Activated effector memory CD4-positive, alpha-beta T cell treated with anti-CD3 and anti-CD28 coated beads, Interleukin-2, amount 50 U/mL, for 16 hours (primary cell): ENCODE data around the gene IFNAR1.

Experiments
- DNase-seq: peaks from one replicate; pipeline ENCODE4 v3.0.0-alpha.2; 2020

IFNAR1 gene

DNA sequence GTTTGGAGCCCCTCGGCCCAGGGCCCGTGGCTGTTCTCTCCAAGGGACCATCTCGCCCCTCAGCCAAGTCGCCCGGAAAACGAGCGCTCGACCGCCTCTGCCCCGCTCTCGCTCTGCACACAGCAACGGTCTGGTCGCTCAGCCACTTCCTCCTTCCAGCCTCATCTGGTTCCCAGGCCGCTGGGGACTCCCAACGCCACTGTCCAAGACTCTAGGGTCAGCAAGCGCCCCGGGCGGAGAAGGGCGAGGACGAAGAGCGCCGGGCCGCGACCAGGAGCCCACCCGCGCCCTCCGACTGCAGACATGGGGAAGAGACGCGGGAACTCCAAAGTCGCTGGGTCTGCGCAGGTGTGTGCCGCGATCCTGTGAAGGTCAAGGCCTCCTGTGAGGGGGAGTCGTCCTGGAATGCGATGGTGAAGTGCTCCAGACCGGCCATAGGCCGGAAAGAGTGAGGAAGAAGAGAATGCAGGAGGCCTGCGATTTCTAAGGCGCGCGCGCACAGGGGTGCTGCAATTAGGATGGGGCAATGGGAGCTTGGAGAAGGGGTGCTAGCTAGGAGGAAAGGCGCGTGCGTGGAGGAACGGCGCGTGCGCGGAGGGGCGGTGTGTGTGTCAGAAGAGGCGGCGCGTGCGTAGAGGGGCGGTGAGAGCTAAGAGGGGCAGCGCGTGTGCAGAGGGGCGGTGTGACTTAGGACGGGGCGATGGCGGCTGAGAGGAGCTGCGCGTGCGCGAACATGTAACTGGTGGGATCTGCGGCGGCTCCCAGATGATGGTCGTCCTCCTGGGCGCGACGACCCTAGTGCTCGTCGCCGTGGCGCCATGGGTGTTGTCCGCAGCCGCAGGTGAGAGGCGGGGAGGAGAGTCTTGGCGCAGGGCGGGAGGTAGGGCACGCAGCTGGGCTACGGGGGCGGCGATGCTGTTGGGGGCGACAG lies at the start of gene IFNAR1:
IFNAR1 (plus strand) TSS at position 680 of the 931 bp plus-strand sequence; CDS start at position 766, 86 bp downstream.
- peak; percentile 100 for DNase-seq

DNA sequence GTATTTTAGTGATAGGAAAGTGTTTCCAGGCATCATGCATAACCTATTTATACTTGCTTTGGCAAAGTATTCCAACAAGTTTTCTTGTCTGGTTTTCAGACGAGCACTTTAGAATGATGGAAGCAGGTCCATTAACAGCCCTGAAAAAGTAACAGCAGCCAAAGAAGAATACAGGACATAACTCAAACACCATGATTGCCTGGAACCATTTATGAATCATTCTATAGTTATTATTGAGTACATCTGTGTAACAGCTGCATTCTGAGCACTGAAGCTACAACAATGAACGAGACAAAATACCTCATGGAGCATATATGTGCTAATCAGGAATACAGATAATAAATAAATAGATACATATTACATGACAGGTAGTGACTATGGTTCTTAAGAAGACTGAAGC lies 46.0 kb upstream of the IFNAR1 start:
- no peak for DNase-seq

DNA sequence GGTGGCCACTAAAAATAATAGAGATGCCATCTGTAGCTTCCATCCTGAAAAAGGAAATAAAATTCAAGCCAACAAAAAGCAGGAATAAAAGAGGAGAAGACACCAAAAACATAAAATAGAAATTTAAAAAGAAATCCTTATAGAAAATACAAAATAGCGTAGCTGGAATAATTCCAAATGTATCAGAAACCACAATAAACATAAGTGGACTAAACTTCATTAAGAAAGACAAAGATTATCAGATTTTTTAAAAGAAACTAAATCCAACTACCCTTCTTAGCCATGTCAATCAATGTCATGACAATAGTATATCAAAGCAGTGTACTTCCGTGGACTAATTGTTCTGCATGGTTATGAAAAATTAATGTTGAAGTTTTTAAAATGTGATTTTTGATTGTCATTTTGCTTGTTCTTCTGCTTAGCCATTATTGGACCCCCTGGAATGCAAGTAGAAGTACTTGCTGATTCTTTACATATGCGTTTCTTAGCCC lies 45.4 kb upstream of the IFNAR1 start:
- DNase-seq = no peak

DNA sequence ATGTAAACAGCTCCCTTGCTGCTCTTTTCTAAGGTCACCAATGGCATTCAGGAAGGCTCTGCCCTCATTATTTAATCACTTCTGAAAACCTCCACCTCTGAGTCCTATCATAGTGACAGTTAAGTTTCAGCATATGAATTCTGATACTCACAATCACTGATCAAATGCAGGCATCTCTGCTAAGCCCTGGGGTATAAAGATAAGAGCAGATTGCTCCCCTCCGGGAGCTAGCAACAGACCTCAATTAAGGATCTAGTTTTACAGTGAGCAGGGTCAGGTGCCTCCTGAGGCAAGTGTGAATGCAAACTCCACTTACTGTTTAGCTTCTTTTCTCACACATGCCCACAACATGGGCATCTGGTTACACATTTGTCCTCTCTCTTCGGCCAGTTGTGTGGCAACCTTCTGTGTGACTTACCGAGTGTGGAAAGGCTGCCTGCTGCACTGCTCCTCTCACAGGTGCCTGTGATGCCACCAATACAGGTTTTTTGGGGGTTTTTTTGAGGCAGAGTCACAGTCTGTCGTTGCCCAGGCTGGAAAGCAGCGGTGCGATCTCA lies 43.6 kb upstream of the IFNAR1 start:
- peak; percentile 14 for DNase-seq

DNA sequence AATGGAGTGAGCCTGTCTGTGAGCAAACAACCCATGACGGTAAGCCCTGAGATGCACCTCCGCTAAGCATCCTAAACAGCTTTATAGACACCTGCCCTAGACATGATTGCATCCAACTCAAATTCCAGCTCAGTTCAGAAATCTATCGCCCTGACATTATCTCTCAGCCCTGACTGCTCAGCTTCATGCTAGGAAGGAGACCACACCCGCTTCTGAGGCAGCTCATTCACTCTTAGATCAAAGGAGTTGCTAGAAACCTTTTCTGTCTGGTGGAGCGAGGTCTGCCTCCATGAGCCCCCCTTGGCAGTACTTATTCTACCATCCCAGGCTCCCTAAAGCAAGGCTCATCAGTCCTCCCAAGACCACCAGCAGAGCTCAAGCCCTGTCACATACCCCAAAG lies 41.6 kb upstream of the IFNAR1 start:
- DNase-seq = no peak

DNA sequence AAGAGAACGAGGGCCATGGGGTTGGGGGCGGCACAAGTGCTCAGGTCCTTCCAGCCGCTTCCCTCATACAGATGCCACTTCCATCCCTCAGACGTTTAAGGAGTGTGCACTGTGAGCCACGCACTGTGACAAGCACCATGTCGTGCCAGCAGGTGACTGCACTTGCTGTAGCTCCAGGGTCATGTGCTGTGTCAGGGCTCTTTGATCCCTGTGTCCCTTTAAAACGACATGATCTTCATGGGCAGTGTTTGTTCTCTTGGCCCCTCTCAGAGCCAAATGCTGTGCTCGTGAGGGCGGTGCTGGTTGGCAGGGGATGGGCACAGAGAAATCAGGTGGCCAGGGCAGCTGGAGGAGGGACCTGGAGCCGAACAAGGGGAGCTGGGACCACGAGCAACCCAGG lies 38.7 kb upstream of the IFNAR1 start:
- peak; percentile 52 for DNase-seq

DNA sequence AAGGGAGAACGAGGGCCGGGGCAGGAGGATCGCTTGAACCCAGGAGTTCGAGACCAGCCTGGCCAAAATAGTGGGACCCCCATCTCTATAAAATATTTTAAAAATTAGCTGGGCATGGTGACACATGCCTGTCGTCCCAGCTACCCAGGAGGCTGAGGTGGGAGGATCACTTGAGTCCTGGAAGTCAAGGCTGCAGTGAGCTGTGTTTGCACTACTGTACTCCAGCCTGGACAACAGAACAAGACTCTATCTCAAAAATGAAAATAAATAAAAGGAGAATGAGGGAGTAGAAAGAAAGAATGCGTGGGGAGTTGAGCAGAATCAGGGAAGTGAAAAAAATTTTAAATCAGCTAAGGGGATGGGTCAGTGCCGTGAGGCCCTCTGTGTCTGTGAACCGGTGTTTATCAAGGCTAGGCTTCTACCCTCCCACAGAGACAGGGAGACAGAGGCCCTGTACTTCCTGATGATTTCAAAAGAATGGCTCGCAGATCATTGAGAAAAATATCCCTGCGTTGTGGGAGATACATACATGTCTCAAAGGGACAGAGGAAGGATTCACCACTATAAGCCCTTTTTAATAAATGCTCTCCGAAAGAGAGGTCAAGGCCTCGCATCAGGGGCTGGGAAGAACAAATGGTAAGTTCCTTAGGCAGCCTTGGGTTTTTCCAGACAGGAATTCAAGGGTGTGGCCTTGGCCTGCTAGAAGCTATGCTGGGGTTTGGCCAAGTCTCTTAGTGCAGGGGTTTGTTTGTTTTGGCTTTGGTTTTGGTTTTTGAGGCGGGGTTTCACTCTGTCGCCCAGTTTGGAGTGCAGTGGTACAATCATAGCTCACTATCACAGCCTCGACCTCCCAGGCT lies 37.9 kb upstream of the IFNAR1 start:
- peak; percentile 30 for DNase-seq

DNA sequence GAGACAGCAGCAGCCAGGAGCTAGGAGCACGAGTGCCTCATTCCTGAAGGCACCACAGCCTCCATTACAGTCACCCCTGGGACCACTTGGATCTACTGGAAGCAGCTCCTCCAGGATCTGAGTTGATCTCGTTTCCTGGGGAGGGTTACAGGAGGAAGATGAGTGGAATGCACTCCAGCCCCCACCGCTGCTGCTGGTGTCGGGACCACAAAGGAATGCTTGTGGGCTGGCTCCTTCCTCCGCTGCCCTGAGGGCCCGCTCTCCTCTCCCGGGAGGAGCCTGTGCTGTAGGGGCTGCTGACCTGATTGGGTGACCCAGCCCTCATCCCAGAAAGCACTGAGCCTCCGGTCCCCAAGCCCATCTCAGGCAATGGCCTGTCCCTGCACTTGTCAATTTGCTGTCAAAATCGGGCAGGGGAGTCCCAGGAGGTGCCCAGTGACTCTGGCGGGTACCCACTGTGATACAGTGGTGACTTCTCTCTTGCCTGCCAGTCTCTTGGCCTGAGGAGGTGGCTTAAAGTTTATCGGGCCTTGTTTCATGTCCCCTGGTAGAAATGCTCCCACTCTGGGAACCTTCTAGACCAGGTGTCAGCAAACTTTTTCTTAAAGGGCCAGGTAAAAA lies 35.5 kb upstream of the IFNAR1 start:
- DNase-seq = no peak

DNA sequence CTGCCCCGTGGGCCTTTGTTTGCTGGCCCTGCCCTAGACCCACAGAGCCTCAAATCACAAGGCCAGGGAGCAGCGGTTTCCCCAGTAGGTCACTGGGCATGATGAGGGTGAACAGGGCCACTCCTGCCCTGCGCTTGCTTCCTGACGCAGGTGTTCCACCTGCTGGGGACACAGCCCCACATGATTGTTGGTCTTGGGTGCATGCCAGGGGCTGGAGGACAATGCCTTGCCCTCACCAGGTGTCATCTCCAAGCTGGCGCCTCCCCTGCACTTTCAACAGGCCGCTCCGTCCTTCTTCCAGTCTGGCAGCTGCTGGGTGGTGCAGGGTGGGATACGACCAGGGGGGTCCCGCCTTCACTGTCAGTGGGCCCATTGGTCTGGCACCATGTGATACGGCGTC lies 34.3 kb upstream of the IFNAR1 start:
- no peak for DNase-seq

DNA sequence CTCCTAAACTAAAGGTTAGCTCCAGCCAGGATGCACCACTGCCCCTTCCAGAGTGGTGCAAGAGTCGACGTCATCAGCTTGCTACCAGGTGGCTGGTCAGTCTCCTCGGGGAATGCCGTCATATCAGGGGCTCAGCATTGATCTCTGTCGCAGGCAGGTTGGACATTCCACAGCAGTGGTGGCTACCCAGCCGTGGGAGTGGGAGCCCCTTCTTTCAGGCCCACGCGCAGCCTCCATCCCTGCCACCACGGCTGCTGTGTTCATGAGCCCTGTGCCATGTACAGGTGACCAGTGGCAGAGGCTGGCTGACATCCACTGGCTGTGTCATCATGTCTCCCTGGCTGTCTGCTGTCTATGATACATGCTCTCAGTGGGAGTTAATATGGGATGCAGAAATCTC lies 33.1 kb upstream of the IFNAR1 start:
- DNase-seq = no peak

DNA sequence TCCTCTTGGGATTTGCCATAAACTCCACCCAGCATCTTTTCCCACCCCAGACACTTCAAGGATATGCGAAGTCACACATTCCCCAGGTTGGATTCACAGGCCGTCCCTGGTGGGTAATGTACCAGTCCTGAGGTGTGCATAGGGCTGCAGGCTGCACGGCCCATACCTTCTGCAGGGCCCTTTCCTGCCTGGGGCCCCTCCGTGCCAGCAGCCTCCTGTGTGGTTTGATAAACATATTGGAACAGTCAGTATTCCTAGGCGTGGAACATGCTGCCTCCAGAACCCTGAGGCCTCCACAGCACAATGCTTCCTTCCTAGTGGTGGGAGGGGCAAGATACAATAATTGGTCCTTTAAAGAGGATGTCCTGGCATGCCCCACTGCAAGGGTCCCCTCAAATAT lies 32.0 kb upstream of the IFNAR1 start:
- DNase-seq = no peak

DNA sequence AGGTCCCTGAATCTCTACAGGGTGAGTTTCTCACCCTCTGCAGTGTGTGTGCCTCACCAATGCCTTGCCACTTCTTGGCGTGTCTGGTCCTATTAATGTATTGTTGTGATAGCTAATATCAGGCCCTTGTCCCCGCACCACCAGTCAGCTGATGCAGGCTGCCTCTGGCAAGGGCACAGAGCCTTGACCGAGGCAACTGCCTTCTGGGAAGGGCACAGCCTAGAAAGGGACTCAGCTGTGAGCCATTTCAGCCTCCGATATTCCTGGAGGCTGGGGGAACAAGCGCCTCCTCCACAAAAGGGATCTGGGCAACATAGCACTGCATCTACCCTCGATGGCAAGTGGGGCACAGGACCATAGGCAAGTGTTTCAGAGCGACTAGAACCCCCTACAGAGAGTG lies 31.6 kb upstream of the IFNAR1 start:
- DNase-seq = no peak

DNA sequence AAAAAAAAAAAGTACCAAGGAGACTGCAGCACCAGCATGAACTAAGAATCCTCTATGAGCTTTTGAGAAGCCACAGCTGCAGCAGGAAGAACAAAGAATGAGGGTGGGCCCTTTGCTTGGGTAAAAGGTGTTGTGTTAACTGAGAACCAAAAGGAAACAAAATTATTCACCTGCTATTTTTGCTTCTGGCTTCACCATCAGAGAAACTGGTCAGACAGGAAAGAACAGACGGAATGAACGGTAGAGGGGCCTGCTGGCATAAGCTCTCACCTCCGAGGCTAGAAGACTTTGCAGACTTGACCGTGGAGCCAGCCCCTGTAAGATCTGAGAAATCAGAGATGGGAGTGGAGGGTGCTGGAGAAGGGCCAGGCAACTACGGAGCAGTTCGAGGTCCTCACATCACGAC lies 31.0 kb upstream of the IFNAR1 start:
- DNase-seq = no peak

DNA sequence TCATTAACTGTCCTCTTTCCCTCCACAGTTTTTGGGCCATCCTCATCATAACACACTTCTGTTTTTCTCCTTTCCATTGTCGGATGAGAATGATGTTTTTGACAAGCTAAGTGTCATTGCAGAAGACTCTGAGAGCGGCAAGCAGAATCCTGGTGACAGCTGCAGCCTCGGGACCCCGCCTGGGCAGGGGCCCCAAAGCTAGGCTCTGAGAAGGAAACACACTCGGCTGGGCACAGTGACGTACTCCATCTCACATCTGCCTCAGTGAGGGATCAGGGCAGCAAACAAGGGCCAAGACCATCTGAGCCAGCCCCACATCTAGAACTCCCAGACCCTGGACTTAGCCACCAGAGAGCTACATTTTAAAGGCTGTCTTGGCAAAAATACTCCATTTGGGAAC lies 28.6 kb upstream of the IFNAR1 start:
- no peak for DNase-seq

DNA sequence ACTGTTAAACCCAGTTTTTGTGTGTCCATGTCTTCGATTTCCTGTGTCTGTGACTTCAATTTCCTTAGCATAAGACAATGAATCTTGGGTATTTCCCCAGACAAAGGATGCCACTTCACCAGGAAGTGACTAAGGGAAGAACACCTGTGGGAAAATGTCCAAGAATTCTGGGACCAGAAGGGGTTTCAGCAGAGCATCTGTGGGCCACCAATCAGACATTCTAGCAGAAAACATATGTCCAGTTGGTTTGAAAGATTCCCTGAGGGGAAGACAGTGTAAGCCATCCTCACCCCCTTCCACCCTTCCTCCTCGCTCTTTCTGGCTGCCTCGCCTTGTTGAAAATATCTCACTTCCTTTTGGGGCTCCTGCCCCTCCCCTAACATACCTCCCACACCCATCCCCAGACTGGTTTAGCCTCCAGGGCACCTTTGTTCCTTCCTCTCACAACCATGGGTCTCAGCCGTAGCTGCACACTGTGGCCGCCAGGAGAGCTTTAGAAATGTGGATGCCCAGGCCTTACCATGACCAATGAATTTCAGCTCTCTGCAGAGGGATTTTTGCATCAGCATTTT lies 25.5 kb upstream of the IFNAR1 start:
- DNase-seq = peak; percentile 74

DNA sequence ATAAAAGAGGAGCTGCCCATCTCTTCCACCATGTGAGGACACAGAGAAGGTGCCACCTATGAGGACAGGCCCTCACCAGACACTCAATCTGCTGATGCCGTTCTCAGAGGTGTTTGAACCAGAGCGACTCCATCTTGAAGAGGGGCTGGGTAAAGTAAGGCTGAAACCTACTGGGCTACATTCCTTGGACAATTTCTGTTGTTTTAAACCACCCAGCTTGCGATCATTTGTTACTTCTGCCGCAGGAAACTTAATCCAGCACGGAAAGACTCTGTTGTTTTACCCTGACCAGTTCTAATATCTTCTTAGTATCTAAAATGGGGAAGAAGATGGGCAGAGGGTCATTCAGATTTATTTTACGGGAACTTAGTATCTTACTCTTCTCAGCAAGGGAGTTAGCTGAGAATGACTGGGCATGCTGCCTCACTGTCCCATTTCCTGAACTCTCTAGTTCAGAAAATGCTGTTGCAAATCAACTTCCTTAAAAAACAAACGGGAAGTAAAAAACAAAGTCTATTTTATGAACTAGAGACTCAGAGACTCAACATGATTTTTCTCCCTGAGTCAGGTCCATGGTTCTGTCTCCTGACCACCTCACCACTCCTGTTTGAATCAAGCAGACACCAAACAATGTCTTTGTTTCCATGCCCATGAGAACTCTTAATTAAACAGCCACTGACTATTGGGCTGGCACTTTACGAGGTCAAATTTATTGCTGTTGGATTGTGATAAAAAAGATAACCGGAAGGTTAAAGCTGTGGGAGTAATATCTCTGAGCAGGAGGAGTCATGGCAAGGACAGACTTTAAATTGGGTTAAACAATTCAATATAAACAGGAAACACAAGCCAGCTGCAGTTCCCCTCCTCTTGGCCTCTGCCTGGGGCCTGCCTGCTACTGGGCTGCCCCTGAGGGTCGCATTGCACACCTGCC lies 23.8 kb upstream of the IFNAR1 start:
- no peak for DNase-seq

DNA sequence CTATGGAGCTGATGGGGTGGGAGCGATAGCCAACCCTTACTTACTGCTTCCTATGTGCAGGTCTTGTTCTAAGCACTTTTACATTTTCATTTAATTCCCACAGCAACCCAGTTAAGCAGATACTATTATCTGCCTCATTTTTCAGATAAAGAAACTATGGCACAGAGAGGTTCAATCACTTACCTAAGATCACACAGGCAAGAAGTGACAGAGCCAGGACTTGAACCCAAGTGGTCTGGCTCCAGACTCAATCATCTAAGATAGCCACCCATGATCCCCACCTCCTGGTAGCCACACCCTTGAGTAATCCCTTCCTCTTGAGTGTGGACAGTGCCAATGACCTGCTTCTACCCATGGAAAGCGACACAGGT lies 23.2 kb upstream of the IFNAR1 start:
- no peak for DNase-seq

DNA sequence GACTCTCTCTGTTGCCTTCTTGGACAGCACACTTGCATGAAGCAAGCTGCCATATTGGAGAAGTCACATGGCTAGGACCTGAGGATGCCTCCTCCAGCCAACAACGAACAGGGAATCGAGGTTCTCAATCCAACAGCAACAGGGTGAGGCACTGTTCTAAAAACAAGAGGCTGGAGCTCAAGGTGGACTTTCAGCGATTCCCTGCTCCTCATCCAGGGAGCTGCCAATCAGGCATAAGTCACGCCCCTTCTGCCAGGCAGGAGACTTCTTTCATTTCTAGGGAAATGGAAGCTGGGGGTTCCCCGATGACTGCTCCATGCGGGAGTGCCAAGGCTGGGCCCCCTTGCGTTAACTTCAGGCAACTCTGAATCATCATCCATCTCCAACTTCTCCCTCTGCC lies 22.7 kb upstream of the IFNAR1 start:
- no peak for DNase-seq

DNA sequence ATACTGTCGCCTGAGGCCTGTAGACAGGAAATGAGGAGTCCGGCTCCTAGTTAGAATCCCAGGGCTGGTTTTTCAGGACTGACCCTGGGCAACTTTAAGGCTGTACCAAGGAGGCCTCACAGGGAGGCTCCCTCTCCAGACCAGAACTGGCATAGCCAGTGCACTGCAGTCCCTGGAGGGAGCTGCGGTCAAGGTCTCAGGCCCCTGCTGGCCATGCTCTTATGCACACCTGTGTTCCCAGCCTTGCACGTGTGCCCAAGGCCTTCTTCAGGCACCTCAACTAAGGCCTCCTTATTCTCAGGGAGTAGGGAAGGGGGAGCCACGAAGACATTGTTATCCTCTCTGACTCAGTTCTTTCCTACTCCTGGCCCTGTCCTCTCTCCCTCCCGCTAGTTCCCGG lies 22.0 kb upstream of the IFNAR1 start:
- no peak for DNase-seq

DNA sequence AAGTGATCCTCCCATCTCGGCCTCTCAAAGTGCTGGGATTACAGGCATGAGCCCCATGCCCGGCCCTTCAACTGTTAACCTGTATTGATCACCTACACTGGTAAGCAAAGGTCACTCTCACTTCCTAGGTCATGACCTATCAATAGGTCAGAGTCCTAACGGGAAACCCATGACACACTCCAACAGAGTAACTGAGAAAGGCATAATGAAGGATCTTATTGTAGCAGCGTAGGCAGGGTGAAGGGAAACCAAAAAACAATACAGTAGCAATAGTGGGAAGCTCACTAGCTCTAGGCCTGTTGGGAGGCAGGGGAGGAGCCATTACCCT lies 19.5 kb upstream of the IFNAR1 start:
- DNase-seq = no peak

DNA sequence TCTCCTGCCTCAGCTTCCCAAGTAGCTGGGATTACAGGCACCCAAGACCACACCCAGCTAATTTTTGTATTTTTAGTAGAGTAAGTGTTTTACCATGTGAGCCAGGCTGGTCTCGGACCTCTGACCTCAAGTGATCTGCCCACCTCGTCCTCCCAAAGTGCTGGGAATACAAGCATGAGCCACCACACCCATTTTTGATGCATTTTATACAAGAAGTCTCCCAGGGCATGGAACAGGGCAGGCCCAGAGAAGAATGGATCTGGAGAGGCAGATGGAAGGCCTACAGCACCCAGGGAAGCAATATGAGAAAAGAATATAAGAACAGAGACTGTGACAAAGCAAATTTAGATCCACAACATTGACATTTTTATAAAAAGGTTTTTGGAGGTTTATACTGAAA lies 18.8 kb upstream of the IFNAR1 start:
- DNase-seq = no peak
